Uterus (tissue), 2 donors: ENCODE results near the gene TRAPPC13.

Experiments
- POLR2A ChIP-seq, 2 donors: fragments of 450-650 bp; IDR thresholded peaks; one replicate each; pipeline ENCODE4 v1.6.1; 2016; ENCODE audit warnings: antibody characterized with exemption in 2 of 2, mild to moderate bottlenecking in 1 of 2, moderate library complexity in 1 of 2
- TF ChIP-seq, protein P1 (sequence below), 4 experiments: fragments of 200-600 bp in 2 of 4; fragments of 450-650 bp in 2 of 4; sonication (generic) in 2 of 4; IDR thresholded peaks; one replicate each; pipeline ENCODE4 v1.5.1; 2016 to 2019; ENCODE audit warnings: antibody characterized with exemption in 4 of 4, mild to moderate bottlenecking in 2 of 4, moderate library complexity in 1 of 4

DNA sequence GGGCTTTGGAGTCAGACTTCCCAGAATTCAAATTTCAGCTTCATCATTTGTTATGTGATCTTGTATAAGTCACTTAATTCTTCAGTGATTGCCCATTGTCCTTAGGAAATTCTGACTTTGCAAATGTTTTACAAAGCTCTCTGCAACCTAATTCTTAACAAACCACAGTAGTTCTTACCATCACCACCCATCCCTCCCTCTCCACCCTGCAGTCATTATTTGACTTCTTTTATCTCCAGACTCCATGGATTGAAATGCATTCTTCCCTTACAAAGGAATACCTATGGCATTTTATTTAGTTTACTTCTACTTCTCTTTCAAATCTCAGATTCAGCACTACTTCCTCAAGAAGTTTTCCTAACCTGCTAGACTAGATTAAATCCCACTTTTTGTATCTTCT, 23.1 kb downstream of the TRAPPC13 start:
- TF ChIP-seq, protein P1, sequence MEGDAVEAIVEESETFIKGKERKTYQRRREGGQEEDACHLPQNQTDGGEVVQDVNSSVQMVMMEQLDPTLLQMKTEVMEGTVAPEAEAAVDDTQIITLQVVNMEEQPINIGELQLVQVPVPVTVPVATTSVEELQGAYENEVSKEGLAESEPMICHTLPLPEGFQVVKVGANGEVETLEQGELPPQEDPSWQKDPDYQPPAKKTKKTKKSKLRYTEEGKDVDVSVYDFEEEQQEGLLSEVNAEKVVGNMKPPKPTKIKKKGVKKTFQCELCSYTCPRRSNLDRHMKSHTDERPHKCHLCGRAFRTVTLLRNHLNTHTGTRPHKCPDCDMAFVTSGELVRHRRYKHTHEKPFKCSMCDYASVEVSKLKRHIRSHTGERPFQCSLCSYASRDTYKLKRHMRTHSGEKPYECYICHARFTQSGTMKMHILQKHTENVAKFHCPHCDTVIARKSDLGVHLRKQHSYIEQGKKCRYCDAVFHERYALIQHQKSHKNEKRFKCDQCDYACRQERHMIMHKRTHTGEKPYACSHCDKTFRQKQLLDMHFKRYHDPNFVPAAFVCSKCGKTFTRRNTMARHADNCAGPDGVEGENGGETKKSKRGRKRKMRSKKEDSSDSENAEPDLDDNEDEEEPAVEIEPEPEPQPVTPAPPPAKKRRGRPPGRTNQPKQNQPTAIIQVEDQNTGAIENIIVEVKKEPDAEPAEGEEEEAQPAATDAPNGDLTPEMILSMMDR (IDR thresholded peaks at IDR 0.05): no peak
- TF ChIP-seq POLR2A (IDR thresholded peaks at IDR 0.05): no peak
